G401 (cell line): ENCODE measurements around the gene LNX1. TPM values are rescaled to one million over a fixed set of nuclear protein-coding genes. Genes with fewer than 3 reads are reported as not detected.

ENCODE experiments used
- DNase-seq: peaks from one replicate; pipeline ENCODE4 v3.0.0-alpha.2; 2015; ENCODE audit warnings: low spot score
- in situ Hi-C: cut with HindIII; loops from 2 replicates; pipeline ENCODE4 v1.10.0; 2016; ENCODE audit warnings: low sequenced_read_pairs, mixed read lengths
- total RNA-seq: library from RNA; depleted of rRNA; stranded (reverse); fragments of >200 nt; shearing (Covaris generic); gene quantifications from 2 replicates; pipeline ENCODE4 v1.2.3, GENCODE V29; 2014; rRNA removed

LNX1 gene
- total RNA-seq, result 0.31 TPM in 1 of 2 replicates, not detected in the other

- in situ Hi-C loops, result no loop called here
- no peak for DNase-seq
Measured at GRCh38 chr4:53591372-53591892, at the start of gene LNX1. TSS of gene LNX1 (minus strand) at chr4:53591486. CDS start at chr4:53574002, 17,484 bp downstream.

GRCh38 chr4:53640576-53641453 is 49.5 kb upstream of the LNX1 start:
- no peak for DNase-seq
- in situ Hi-C loops, result no loop called here

GRCh38 chr4:53638919-53639318 is 47.6 kb upstream of the LNX1 start:
- DNase-seq, result no peak
- in situ Hi-C loops, result no loop called here

GRCh38 chr4:53637348-53637747 is 46.1 kb upstream of the LNX1 start:
- in situ Hi-C loops, result no loop called here
- no peak for DNase-seq

- no peak for DNase-seq
- in situ Hi-C loops, result no loop called here
Measured at GRCh38 chr4:53635697-53636483, 44.6 kb upstream of the LNX1 start.

GRCh38 chr4:53633608-53634007 is 42.3 kb upstream of the LNX1 start:
- in situ Hi-C loops, result no loop called here

GRCh38 chr4:53629296-53629695 is 38.0 kb upstream of the LNX1 start:
- no peak for DNase-seq
- in situ Hi-C loops, result no loop called here

More at GRCh38 chr4:53633608-53634007, 42.3 kb upstream of the LNX1 start:
- DNase-seq, result no peak

GRCh38 chr4:53626491-53626890 is 35.2 kb upstream of the LNX1 start:
- in situ Hi-C loops, result no loop called here
- no peak for DNase-seq

- in situ Hi-C loops, result no loop called here
- DNase-seq, result no peak
Measured at GRCh38 chr4:53625888-53626287, 34.6 kb upstream of the LNX1 start.

GRCh38 chr4:53622739-53623151 is 31.5 kb upstream of the LNX1 start:
- DNase-seq, result no peak
- in situ Hi-C loops, result no loop called here

- in situ Hi-C loops, result no loop called here
- no peak for DNase-seq
Measured at GRCh38 chr4:53620956-53621355, 29.7 kb upstream of the LNX1 start.

GRCh38 chr4:53619431-53619830 is 28.1 kb upstream of the LNX1 start:
- in situ Hi-C loops, result no loop called here
- DNase-seq, result no peak

- in situ Hi-C loops, result no loop called here
- no peak for DNase-seq
Measured at GRCh38 chr4:53618321-53618720, 27.0 kb upstream of the LNX1 start.

GRCh38 chr4:53617101-53617680 is 25.9 kb upstream of the LNX1 start:
- in situ Hi-C loops, result no loop called here
- DNase-seq, result no peak

- in situ Hi-C loops, result no loop called here
- DNase-seq, result no peak
Measured at GRCh38 chr4:53616219-53616618, 24.9 kb upstream of the LNX1 start.

- in situ Hi-C loops, result no loop called here
- DNase-seq, result no peak
Measured at GRCh38 chr4:53614591-53614990, 23.3 kb upstream of the LNX1 start.

GRCh38 chr4:53613428-53613827 is 22.1 kb upstream of the LNX1 start:
- DNase-seq, result no peak
- in situ Hi-C loops, result no loop called here

GRCh38 chr4:53608649-53609048 is 17.4 kb upstream of the LNX1 start:
- DNase-seq, result no peak
- in situ Hi-C loops, result no loop called here

GRCh38 chr4:53608242-53608641 is 17.0 kb upstream of the LNX1 start:
- DNase-seq, result no peak
- in situ Hi-C loops, result no loop called here

- in situ Hi-C loops, result no loop called here
- DNase-seq, result no peak
Measured at GRCh38 chr4:53605783-53606182, 14.5 kb upstream of the LNX1 start.
